ENCODE data around the gene EPHB2. TPM values are rescaled to one million over a fixed set of nuclear protein-coding genes. Genes with fewer than 3 reads are reported as not detected.
"Not testable (repeated sequence)": the region's sequence is repeated elsewhere in the genome, so short reads cannot be mapped to it uniquely, and the experiment has no call there.

The EPHB2 gene
- total RNA-seq: under 1 TPM in 3 of 5 donors, not detected in 2; 0.06 to 0.20 (median 0.12) TPM
- total RNA-seq (2013): 0.15 TPM
- 0 to 7.6 (median 0) reads per million in 29 experiments for total RNA-seq

GRCh38 chr1:22710701-22711049, at the start of gene EPHB2:
Gene EPHB2, plus strand, starts transcription at chr1:22710839. Its CDS starts 144 bp downstream, at chr1:22710983.
- Histone ChIP-seq H3K9me3 (no peaks in the 10 kb centered on the region), H3K4me1 (ENCODE audit: control insufficient read depth in 1 of 2, extremely low read depth in 1 of 2, insufficient read depth in 2 of 2, low read length in 2 of 2) (peaks cover 0 to 17% of the 10 kb centered on the region in 2 experiments), H3K27me3 (replicated peaks in 1 of 2; ENCODE audit: control insufficient read depth in 2 of 2, extremely low read depth in 1 of 2, insufficient read depth in 2 of 2, low read length in 1 of 2) (peaks cover 12 to 59% of the 10 kb centered on the region in 2 experiments), H3K36me3 (ENCODE audit: control insufficient read depth in 2 of 2, extremely low read depth in 1 of 2, insufficient read depth in 1 of 2, low read length in 1 of 2) (no peaks in the 10 kb centered on the region), H3K4me3 (ENCODE audit: control insufficient read depth in 1 of 2, extremely low read depth in 1 of 2, low read length in 1 of 2) (no peak within 1 kb of the TSS), H3K27ac (ENCODE audit: low read length) (no peak within 1 kb of the TSS)
- WGBS (ENCODE audit: insufficient coverage): under 1% methylated on average over 55 of the region's 55 CpGs
- no peaks in the 10 kb centered on the region for H3K36me3 Mint-ChIP-seq
- ATAC-seq (replicated peaks in 1 of 4): peak; percentile 33 to 61 (median 49)
- H3K27ac Mint-ChIP-seq: no peak within 1 kb of the TSS
- H3K4me1 Mint-ChIP-seq: peaks cover 0 to 16% (median 7%) of the 10 kb centered on the region in 3 donors
- CTCF ChIA-PET: no interaction called here
- no peaks in the 10 kb centered on the region for H3K9me3 Mint-ChIP-seq
- H3K4me3 Mint-ChIP-seq: peak within 1 kb of the TSS; percentile 65 to 76 (median 67)
- DNase-seq: peak in 3 of 35 experiments; percentile 15 to 17 (median 15)
- peaks cover 57 to 64% of the 10 kb centered on the region in 2 donors for H3K27me3 Mint-ChIP-seq
- POLR2A ChIA-PET: no interaction called here

GRCh38 chr1:22661880-22662279, 48.8 kb upstream of the EPHB2 start:
- POLR2A ChIA-PET: no interaction called here
- Histone ChIP-seq H3K4me3 (ENCODE audit: control insufficient read depth in 1 of 2, extremely low read depth in 1 of 2, low read length in 1 of 2) (no peak overlapping the region), H3K27me3 (replicated peaks in 1 of 2; ENCODE audit: control insufficient read depth in 2 of 2, extremely low read depth in 1 of 2, insufficient read depth in 2 of 2, low read length in 1 of 2) (peaks cover 0 to 43% of the 10 kb centered on the region in 2 experiments), H3K9me3 (no peaks in the 10 kb centered on the region), H3K4me1 (ENCODE audit: control insufficient read depth in 1 of 2, extremely low read depth in 1 of 2, insufficient read depth in 2 of 2, low read length in 2 of 2) (no peaks in the 10 kb centered on the region), H3K36me3 (ENCODE audit: control insufficient read depth in 2 of 2, extremely low read depth in 1 of 2, insufficient read depth in 1 of 2, low read length in 1 of 2) (no peaks in the 10 kb centered on the region), H3K27ac (ENCODE audit: low read length) (no peak overlapping the region)
- Mint-ChIP-seq H3K9me3 (no peaks in the 10 kb centered on the region), H3K27ac (no peak overlapping the region), H3K4me3 (no peak overlapping the region), H3K36me3 (no peaks in the 10 kb centered on the region), H3K4me1 (no peaks in the 10 kb centered on the region), H3K27me3 (peaks cover 27 to 40% of the 10 kb centered on the region in 2 donors)
- CTCF ChIA-PET: no interaction called here
- ATAC-seq (replicated peaks in 1 of 4) (no peak), DNase-seq (no peak)
- WGBS (ENCODE audit: insufficient coverage): 73% methylated on average over 2 of the region's 2 CpGs

- Mint-ChIP-seq H3K36me3 (no peaks in the 10 kb centered on the region), H3K27ac (no peak overlapping the region), H3K27me3 (peaks cover 28 to 38% of the 10 kb centered on the region in 2 donors), H3K4me1 (no peaks in the 10 kb centered on the region), H3K9me3 (no peaks in the 10 kb centered on the region), H3K4me3 (no peak overlapping the region)
- H3K4me3 ChIP-seq (ENCODE audit: control insufficient read depth in 1 of 2, extremely low read depth in 1 of 2, low read length in 1 of 2): no peak overlapping the region
- no peak overlapping the region for H3K27ac ChIP-seq (ENCODE audit: low read length)
- no peak for DNase-seq
- H3K9me3 ChIP-seq: no peaks in the 10 kb centered on the region
- H3K4me1 ChIP-seq (ENCODE audit: control insufficient read depth in 1 of 2, extremely low read depth in 1 of 2, insufficient read depth in 2 of 2, low read length in 2 of 2): no peaks in the 10 kb centered on the region
- peaks cover 0 to 40% of the 10 kb centered on the region in 2 experiments for H3K27me3 ChIP-seq (replicated peaks in 1 of 2; ENCODE audit: control insufficient read depth in 2 of 2, extremely low read depth in 1 of 2, insufficient read depth in 2 of 2, low read length in 1 of 2)
- 89% methylated on average over 3 of the region's 5 CpGs for WGBS (ENCODE audit: insufficient coverage)
- ATAC-seq (replicated peaks in 1 of 4): no peak
- ChIA-PET POLR2A (no interaction called here), CTCF (no interaction called here)
- no peaks in the 10 kb centered on the region for H3K36me3 ChIP-seq (ENCODE audit: control insufficient read depth in 2 of 2, extremely low read depth in 1 of 2, insufficient read depth in 1 of 2, low read length in 1 of 2)
Measured at GRCh38 chr1:22662318-22662717, 48.3 kb upstream of the EPHB2 start.

GRCh38 chr1:22662986-22663408, 47.6 kb upstream of the EPHB2 start:
- H3K4me3 Mint-ChIP-seq: no peak overlapping the region
- no peaks in the 10 kb centered on the region for H3K9me3 ChIP-seq
- H3K27ac Mint-ChIP-seq: no peak overlapping the region
- peaks cover 0 to 43% of the 10 kb centered on the region in 2 experiments for H3K27me3 ChIP-seq (replicated peaks in 1 of 2; ENCODE audit: control insufficient read depth in 2 of 2, extremely low read depth in 1 of 2, insufficient read depth in 2 of 2, low read length in 1 of 2)
- H3K9me3 Mint-ChIP-seq: no peaks in the 10 kb centered on the region
- no peaks in the 10 kb centered on the region for H3K4me1 ChIP-seq (ENCODE audit: control insufficient read depth in 1 of 2, extremely low read depth in 1 of 2, insufficient read depth in 2 of 2, low read length in 2 of 2)
- H3K4me3 ChIP-seq (ENCODE audit: control insufficient read depth in 1 of 2, extremely low read depth in 1 of 2, low read length in 1 of 2): no peak overlapping the region
- no peaks in the 10 kb centered on the region for H3K4me1 Mint-ChIP-seq
- ATAC-seq (replicated peaks in 1 of 4) (no peak), DNase-seq (no peak)
- H3K36me3 ChIP-seq (ENCODE audit: control insufficient read depth in 2 of 2, extremely low read depth in 1 of 2, insufficient read depth in 1 of 2, low read length in 1 of 2): no peaks in the 10 kb centered on the region
- no peak overlapping the region for H3K27ac ChIP-seq (ENCODE audit: low read length)
- WGBS (ENCODE audit: insufficient coverage): 89% methylated on average over 7 of the region's 8 CpGs
- H3K36me3 Mint-ChIP-seq: no peaks in the 10 kb centered on the region
- POLR2A ChIA-PET: no interaction called here
- H3K27me3 Mint-ChIP-seq: peaks cover 32 to 40% of the 10 kb centered on the region in 2 donors
- CTCF ChIA-PET: no interaction called here

- Histone ChIP-seq H3K9me3 (no peaks in the 10 kb centered on the region), H3K4me1 (ENCODE audit: control insufficient read depth in 1 of 2, extremely low read depth in 1 of 2, insufficient read depth in 2 of 2, low read length in 2 of 2) (no peaks in the 10 kb centered on the region), H3K36me3 (ENCODE audit: control insufficient read depth in 2 of 2, extremely low read depth in 1 of 2, insufficient read depth in 1 of 2, low read length in 1 of 2) (no peaks in the 10 kb centered on the region), H3K4me3 (ENCODE audit: control insufficient read depth in 1 of 2, extremely low read depth in 1 of 2, low read length in 1 of 2) (no peak overlapping the region), H3K27ac (ENCODE audit: low read length) (no peak overlapping the region), H3K27me3 (replicated peaks in 1 of 2; ENCODE audit: control insufficient read depth in 2 of 2, extremely low read depth in 1 of 2, insufficient read depth in 2 of 2, low read length in 1 of 2) (peaks cover 0 to 38% of the 10 kb centered on the region in 2 experiments)
- no peak overlapping the region for H3K4me3 Mint-ChIP-seq
- CTCF ChIA-PET: no interaction called here
- H3K9me3 Mint-ChIP-seq: no peaks in the 10 kb centered on the region
- peaks cover 26 to 42% of the 10 kb centered on the region in 2 donors for H3K27me3 Mint-ChIP-seq
- 82% methylated on average over 5 of the region's 7 CpGs for WGBS (ENCODE audit: insufficient coverage)
- H3K4me1 Mint-ChIP-seq: no peaks in the 10 kb centered on the region
- DNase-seq (no peak), ATAC-seq (replicated peaks in 1 of 4) (no peak)
- H3K27ac Mint-ChIP-seq: no peak overlapping the region
- POLR2A ChIA-PET: no interaction called here
- no peaks in the 10 kb centered on the region for H3K36me3 Mint-ChIP-seq
Measured at GRCh38 chr1:22665752-22666151, 44.9 kb upstream of the EPHB2 start.

GRCh38 chr1:22666412-22666811, 44.2 kb upstream of the EPHB2 start:
- peaks cover 24 to 47% of the 10 kb centered on the region in 2 donors for H3K27me3 Mint-ChIP-seq
- H3K4me1 Mint-ChIP-seq: no peaks in the 10 kb centered on the region
- H3K4me3 Mint-ChIP-seq: no peak overlapping the region
- H3K27me3 ChIP-seq (replicated peaks in 1 of 2; ENCODE audit: control insufficient read depth in 2 of 2, extremely low read depth in 1 of 2, insufficient read depth in 2 of 2, low read length in 1 of 2): peaks cover 0 to 35% of the 10 kb centered on the region in 2 experiments
- DNase-seq (no peak), ATAC-seq (replicated peaks in 1 of 4) (no peak)
- H3K36me3 ChIP-seq (ENCODE audit: control insufficient read depth in 2 of 2, extremely low read depth in 1 of 2, insufficient read depth in 1 of 2, low read length in 1 of 2): no peaks in the 10 kb centered on the region
- no peak overlapping the region for H3K27ac ChIP-seq (ENCODE audit: low read length)
- CTCF ChIA-PET: no interaction called here
- no peak overlapping the region for H3K4me3 ChIP-seq (ENCODE audit: control insufficient read depth in 1 of 2, extremely low read depth in 1 of 2, low read length in 1 of 2)
- POLR2A ChIA-PET: no interaction called here
- 20% methylated on average over 1 of the region's 2 CpGs for WGBS (ENCODE audit: insufficient coverage)
- H3K4me1 ChIP-seq (ENCODE audit: control insufficient read depth in 1 of 2, extremely low read depth in 1 of 2, insufficient read depth in 2 of 2, low read length in 2 of 2): no peaks in the 10 kb centered on the region
- H3K9me3 ChIP-seq: no peaks in the 10 kb centered on the region
- no peaks in the 10 kb centered on the region for H3K9me3 Mint-ChIP-seq
- H3K36me3 Mint-ChIP-seq: no peaks in the 10 kb centered on the region
- no peak overlapping the region for H3K27ac Mint-ChIP-seq

GRCh38 chr1:22668840-22669239, 41.8 kb upstream of the EPHB2 start:
- DNase-seq; H3K9me3 Mint-ChIP-seq; H3K4me1 Mint-ChIP-seq; ATAC-seq (replicated peaks in 1 of 4); H3K36me3 ChIP-seq (ENCODE audit: control insufficient read depth in 2 of 2, extremely low read depth in 1 of 2, insufficient read depth in 1 of 2, low read length in 1 of 2); H3K27ac ChIP-seq (ENCODE audit: low read length); H3K4me3 Mint-ChIP-seq; H3K36me3 Mint-ChIP-seq; H3K4me3 ChIP-seq (ENCODE audit: control insufficient read depth in 1 of 2, extremely low read depth in 1 of 2, low read length in 1 of 2); H3K9me3 ChIP-seq; POLR2A ChIA-PET; H3K4me1 ChIP-seq (ENCODE audit: control insufficient read depth in 1 of 2, extremely low read depth in 1 of 2, insufficient read depth in 2 of 2, low read length in 2 of 2); H3K27ac Mint-ChIP-seq: not testable (repeated sequence)
- peaks cover 28 to 55% of the 10 kb centered on the region in 2 donors for H3K27me3 Mint-ChIP-seq
- H3K27me3 ChIP-seq (replicated peaks in 1 of 2; ENCODE audit: control insufficient read depth in 2 of 2, extremely low read depth in 1 of 2, insufficient read depth in 2 of 2, low read length in 1 of 2): peaks cover 0 to 54% of the 10 kb centered on the region in 2 experiments
- CTCF ChIA-PET: interaction anchor here in 1 of 2 donors (0.7 kb wide), 1 partner anchor 137 kb away, joined by 4 read pairs; no protein-coding TSS in a partner anchor
- WGBS (ENCODE audit: insufficient coverage): 40% methylated on average over 1 of the region's 2 CpGs

All from T-cell (primary cell).